NCI-H2107 (cell line): ENCODE results near the gene ALK.

Experiments
- DNase-seq: peaks from one replicate; lab custom pipeline; 2025; lab: John Stamatoyannopoulos, UW

The ALK gene

DNA sequence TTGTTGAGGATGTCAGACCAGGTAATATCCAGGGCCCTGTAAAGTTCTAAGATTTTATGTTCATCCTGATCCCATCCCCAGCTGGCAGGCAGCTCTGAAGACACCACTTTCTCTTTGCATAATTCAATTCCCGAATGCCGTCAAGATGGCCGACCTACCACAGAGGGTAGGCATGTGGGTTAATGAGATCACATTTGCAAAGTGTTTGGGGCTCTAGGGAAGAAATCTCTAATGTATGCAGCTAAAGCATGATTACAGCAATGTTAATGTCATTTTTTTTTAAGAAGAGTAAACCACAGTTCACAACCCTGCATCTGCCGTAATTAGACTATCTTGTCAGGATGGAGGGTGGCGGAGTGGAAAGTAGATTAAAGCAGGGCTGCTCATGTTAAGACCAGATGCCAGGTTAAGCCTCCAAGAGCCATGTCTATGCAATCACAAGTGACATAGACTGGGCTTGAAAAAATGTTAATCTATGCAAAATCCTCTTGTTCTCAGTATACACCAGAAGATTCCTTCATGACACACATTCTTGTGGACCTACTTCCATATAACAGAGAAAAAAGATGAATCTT is 131.4 kb downstream of the ALK start:
- no peak for DNase-seq

DNA sequence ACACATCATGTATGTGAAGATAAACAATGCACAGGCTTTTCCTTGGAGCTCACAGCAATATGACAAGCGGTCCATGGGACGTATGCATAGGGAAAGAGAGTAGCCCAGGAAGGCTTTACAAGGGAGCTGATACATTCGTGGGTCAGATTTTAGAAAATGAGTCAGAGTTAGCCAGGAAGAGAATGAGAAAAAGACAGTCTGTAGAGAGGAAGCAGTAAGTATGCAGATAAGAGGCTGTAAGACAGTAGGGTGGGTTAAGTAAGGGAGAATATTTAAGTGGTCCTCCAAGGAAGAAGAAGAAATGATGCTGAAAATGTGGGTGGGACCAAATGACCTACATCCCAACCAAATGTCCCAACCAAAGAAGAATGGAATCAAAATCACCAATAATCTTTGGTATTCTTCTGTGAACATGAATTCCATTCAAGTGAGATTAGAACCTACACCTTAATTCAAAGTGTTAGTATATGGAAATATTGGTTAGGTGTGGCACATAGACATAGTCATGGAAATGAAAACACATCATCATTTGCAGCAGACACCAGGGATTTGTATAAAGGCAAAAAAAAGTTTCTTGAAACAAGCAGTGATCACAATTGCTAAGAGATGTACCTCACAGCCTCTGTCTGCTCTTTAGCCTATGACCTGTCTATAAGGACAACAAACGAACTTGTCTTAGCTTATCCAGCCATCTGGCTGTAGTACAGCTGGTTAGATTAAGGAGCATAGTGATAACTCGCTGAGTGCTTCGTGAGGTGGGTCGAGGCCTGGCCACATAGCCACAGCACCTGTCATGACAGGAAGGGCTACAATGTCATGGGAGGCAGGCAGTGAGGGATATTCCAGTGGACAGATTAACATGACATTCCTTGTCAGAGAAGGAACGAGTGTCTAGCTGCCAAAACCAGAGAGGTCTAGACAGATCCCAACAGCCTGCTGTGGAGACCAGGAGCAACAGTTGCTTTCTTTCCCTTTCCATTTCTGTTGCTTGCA is 133.6 kb downstream of the ALK start:
- no peak for DNase-seq

DNA sequence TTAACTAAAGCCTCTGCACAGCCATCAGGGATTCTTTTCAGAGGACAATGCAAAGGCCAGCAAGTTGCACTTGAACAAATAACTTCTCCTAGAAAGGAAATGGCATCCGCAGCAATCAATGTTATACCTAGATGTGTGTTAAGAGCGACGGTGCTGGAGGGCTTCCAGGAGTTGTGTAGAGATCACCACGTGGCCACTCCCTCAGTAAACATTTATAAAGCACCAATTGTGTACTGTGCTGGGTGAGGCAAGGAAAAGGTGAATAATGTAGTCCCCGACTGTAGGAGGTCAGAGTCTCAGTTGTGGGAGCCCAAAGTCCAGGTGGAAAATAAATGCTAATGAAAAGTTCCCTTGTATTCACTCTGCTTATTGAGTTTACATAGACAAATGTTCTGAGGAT is 135.0 kb downstream of the ALK start:
- no peak for DNase-seq

DNA sequence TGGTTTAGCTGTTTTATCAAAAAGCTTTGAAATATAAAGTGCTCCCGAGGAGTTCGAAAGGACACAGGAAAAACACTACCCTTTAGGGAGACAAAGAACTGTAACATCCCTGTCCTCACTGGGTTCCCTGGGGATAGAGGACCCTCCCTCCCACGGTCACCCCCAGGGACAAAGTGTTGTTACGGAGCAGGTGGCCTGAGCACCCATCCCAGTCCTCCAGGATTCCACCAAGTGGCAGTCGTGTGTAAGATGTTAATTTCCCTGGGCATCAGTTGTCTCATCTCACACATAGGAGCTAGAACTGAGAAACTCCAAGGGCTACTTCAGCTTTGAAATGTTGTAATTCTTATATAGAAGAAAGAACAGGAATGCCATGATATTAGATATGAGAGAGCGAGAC is 137.7 kb downstream of the ALK start:
- no peak for DNase-seq

DNA sequence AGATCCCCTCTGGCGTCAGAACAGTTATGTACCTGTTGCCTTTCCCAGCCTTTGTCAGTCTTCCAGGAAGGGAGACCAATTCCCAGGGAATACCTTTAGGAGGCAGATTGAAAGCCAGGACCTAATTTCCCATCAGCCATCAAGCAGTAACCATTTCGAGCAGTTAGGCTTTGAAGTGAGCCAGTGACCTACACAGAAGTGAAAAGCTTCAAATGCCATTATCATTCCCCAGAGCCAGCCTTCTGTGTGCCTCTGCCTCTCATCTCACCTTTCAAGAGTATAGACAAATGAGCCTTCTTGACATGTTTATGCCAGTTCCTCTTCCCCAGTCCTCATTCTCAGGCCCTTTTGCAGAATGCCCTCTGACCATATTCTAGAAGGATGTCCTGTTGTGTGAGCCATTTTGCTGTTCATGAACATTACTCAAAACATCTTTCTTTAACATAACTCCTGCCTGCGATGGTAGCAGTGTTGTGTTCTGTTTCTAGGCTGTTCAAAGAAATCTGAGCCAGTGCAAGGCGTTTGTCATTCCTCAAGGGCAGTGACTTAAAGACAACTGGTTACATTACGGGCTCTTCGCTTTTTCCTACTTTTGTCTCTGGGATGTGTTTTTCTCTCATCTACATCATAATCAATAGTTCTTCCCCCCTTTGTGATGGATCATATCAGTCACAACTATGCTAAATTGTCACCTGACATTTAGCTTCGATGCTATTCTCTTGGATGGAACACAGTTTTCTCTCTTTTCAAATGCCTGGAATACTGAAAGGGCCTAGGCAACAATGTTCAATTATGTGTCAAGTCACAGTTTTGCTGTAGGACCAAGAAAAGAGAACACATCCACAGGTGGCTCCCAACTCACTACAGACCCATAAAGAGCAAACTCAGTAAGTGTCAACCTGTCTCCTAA is 138.6 kb downstream of the ALK start:
- DNase-seq: no peak

DNA sequence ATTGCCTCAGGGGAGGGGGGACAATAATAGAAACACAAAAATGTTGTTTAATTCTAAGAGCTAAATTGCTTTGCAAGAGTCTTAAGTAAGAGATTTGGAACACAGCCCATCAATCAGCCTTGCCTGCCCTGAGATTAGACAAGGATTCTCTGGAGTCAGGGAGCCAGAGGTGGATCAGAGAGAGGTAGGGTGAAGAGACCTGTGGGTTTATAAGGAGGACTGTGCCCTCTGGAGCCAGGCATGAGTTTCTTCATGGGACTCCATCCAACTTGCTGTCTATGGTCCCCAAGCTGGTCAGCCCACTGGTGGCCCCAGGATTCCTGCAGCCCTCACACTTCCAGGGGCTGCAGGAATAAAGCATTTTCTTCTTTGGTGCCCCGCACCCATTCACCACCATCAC is 139.3 kb downstream of the ALK start:
- DNase-seq: no peak

DNA sequence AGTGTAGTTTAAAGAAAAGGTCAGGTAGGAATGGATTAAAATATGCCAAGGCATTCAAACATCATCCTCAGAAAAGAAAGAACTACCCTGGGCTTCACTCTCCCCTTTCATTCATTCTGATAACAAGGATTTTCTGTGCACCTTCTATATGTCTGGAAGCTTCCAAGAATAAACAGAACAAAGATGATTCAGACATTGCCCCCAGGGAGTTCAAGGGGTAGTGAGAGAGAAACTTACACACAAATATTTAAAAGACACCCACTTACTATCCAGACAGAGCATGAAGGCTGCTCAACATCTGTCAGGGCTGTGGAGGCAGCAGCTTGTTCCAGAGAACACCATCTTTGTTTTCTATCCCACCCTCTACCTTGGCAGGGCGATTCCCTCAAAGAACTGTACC is 140.5 kb downstream of the ALK start:
- DNase-seq: no peak

DNA sequence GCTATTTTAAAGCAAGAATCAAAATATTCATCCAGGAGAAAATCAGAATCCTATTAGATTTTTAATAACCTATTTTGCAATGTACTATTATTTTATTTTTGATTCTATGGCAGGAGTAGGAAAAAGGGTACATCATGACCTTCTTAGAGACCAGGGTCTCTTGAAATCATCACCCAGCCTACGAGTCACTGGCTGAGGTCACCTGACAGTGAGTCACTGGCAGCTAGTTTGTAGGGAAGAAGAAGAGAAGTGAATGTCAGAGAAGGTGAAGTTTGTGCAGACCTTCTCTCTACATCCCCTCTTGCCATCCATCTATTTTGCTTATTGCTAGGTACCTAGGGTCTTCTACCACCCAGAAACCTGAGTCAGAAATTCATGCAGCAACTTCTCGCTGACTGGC is 144.2 kb downstream of the ALK start:
- DNase-seq: no peak

DNA sequence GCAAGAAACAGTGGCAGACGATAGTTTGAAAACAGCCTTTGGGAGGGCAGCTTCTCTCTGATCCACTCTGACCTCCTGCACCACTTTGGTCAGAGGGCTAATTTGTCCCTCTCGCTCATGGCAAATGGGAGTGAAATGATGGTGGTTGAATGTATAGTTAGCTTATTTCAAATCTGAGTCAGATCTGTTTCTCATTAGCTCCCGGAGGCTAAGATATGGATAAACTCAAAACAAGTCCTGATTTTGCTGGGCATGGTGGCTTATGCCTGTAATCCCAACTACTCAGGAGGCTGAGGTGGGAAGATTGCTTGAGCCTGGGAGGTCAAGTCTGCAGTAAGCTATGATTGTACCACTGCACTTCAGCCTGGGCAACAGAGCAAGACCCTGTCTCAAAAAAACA is 145.0 kb downstream of the ALK start:
- no peak for DNase-seq

DNA sequence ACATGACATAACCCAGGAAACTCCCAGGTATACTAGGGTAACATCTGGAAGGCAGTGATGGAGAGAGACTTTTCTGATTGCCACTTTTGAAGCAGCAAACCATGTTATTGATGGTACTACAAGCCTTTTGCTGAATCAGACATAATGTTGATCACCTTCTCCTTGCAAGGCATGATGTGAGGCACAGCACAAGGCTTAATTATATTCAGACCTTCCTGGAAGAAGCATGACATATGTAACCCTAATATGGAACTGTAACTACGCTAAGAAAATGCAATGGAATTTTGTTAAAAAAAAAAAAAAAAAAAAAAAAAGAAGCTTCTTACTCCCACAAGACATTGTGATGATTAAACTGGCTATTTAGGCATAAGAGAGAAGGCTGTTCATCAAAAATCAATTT is 145.4 kb downstream of the ALK start:
- DNase-seq: no peak

DNA sequence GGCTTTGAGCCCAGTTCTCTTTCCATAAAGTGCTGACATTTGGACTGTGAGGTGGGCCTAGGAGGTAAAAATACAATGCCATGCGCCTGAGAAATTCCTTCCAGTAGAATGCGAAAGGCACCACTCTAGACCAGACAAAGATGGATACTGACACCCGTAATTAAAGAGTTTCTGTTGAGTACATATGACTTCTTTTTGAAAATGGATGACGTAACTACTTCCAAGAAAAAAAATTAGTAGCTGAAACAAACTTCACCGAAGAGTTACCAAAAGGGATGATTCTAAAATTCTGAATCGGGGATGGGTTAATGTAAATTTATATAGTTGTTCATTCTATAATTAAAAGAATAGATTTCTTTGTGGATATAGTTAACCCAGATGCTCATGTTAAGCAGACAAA is 146.8 kb downstream of the ALK start:
- DNase-seq: no peak

DNA sequence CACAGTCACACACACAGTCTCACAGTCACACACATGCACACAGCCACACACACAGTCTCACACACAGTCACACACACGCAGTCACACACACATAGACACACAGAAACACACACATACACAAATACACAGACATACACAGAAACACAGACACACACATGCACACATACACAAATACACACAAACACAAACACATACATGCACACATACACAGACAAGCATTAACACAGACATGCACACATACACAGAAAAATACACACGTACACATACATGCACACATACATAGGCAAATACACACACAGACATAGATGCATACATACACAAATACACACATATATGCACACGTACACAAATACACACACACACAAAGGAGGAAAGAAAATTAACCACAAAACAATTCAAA is 150.5 kb downstream of the ALK start:
- no peak for DNase-seq

DNA sequence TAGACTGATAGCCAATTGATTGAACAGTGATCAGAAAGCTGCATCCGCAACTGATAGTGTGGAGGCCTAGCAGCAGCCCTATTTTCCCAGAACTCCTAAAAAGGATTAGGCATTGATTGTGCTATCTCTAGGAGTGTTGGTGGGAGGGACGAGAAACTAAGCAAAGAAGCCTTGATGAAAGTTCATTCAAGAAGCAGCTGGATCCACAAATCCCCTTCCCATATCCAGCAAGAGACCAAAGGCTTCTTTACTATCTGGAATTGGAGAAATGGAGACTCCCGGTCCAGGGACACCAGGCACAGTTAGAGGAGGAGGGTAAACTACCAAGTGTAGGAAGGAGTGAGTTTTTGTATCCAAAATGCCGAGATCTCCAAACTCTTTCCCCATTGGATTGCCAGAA is 151.5 kb downstream of the ALK start:
- DNase-seq: no peak

DNA sequence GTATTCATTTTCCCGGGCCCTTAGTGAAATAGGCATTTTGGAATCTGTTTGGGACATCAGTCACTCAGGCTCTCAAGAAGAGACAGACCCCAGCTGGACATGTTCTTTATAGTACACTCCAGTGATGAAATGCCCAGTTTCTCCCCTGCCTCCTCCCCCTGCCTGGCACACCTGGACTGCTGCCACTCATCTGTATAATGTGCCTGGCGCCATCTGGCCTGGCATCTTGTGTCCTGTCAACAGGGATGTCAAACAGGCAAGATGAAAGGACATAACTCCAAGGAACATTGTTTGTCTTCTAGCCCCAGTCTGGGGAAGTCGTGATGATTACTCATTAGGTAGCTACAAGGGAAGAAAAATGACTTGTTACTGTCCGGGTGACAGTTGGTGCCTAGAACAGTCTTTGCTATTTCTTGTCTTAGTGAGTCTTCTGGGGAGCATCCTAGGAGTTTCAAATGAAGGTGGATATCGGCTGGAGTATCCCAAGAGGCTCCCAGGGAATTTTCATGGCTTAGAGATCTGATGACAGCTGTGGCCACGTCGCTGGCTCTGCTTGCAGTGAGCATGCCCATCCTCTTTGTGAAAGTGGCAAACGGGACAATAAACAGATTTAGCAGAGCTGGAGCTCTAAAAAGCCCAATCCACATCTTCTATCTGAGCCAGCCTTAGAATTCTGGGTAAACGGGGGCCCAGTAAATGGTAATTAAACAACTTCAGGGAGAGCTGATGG is 153.6 kb downstream of the ALK start:
- DNase-seq: no peak

DNA sequence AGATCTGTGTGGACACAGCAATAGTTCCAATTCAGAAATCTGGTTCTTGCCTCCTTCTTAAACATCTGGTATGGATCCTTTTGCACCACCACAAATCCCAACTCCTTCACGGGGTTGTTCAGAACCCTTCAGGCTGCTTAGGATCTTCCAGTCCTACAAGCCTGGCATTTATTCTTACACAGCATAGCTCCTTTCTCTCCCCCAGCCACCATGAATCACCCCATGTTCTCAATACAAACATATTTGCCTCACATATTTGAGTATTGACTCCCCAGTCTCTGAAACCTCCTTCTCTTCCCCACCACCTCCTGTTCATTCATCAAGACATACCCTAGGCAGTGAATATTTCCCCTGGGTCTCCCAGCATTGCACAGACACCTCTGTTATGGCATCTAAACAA is 155.2 kb downstream of the ALK start:
- DNase-seq: no peak

DNA sequence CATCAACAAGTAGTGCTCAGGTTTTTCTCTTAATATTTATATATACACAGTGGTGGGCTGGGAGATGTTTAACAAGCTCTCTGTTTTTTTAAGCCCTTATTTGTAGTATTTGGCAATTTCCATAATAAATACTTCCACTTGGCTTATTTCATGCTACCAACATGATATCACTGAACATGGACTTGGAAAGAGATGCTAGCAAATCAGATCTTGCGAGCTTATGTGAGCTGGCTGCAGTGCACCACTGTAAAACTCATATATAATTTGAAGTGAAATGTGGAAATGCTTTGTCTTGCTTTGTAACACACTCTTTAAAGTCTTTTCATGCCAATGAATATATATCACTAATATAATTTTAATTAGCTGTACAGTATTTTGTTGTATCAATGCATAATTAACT is 155.7 kb downstream of the ALK start:
- no peak for DNase-seq

DNA sequence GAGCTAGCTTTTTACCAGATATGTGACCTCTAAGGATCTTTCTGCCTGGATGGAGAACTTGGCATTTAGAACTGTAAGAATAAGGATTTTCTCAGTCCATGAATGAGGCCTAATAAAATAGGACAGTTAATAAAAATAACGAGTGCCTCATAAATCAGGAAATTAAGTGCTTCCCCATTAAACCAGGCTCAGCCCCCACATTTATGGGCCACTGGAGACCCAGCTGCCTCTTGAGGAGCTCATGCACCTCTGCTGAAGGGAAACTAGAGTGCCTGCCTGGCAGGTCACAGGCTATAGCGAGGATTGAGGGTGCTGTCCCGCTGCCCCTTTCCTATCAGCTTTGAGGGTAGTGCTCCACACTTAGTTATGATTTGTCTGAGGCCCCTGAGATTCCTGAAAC is 158.0 kb downstream of the ALK start:
- DNase-seq: no peak

DNA sequence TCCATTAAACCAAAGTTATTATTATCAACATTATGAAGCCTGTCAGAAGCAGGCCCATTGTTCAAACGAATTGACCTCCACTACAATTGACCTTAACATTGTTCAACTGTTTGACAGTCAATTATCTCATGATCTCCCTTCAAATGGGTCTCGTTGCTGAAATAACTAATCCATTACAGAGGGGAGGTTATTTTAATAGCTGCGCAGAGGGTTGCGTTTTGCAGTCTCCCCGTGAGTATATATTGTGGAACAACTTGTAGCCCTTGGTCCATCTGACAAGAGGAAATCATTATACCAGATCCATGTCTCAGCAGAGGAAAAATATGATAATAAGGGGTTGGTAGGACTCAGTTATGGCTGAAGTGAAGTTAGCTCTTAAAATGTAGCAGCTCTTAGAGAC is 159.1 kb downstream of the ALK start:
- no peak for DNase-seq

DNA sequence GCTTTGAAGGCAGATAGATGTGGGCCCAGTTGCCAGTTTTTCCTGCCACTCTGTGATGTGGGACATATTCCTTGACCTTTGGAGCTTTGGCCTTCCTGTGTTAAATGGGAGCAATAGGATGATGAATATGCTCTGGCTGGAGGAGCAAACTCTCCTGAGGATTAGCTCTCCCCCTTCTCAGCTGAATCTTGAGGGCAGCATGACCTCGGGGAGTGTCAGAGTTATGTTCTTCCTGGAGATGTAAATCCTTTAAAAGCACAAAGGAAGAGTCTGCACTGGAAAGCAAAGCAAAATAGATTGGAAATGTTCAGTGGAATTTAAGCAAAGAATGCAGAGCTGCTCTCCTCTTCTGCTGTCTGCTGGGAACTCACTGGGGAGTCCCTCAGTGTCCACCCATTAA is 160.1 kb downstream of the ALK start:
- no peak for DNase-seq

DNA sequence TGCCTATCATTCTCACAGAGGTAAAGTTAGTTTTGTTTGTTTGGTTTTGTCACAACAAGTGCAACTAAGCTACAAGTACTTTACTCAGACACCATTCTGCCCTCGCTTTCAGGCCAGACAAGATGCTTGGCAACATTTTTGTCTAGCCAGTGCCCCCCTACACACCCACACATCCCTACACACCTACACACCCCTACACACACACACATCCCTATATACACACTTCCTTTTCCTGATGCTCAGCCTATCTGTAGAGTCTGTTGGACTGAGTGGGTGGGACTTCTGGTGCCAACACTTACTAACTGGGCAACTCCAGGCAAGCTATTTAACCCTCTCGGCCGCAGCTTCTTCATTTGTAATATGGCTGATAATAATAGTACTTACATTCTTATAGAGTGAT is 161.4 kb downstream of the ALK start:
- DNase-seq: no peak

DNA sequence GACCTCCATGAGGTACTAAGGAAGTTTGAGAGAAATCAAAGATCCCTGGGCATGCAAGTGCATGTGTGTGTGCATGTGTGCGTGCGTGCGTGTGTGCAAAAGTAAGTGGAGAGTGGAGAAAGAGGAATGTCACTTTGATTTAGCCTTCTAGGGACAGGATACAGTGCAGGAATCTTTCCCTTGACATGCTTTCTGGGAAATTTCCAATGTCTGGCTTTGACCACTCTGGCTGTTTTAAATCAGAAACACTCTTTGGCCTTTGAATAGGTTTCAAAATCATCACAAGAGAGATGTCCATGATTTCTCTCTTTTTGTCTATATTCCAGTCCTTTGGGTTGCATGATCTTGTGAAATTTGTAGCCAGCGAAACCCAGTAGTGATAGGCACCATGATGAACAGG is 162.0 kb downstream of the ALK start:
- no peak for DNase-seq

DNA sequence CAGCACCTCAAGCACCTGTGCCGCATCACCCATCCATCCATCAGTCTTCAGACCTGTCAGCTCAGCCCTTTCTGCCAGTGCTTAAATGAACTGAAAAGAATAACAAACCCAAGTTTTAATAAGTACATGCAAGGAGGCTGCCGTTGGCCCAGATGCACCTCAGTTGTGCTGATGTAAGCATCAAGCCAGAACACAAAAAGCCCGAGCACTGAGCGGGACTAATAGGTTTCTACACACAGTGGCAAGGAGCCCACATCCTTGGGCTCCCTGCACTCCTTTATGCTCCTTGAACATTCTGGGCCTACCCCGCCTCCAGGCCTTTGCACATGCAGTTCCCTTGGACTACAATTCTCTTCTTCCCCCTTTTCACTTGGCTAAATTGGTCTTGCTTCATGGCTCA is 165.6 kb downstream of the ALK start:
- no peak for DNase-seq
